Measurements from ENCODE around the gene ST6GALNAC5.

- TF ChIP-seq CTCF (IDR thresholded peaks at IDR 0.05) (no peak), POLR2A (IDR thresholded peaks at IDR 0.05) (no peak)
These were observed 42.0 kb downstream of the ST6GALNAC5 start for GRCh38 chr1:76909311-76909710.
